Measurements from ENCODE around the gene MAEA. TPM values are rescaled to one million over a fixed set of nuclear protein-coding genes. Genes with fewer than 3 reads are reported as not detected.

The MAEA gene
- total RNA-seq, 2 donors from 2014 or later, result 76.0 to 110 TPM

- H3K27me3 ChIP-seq (replicated peaks; ENCODE audit: insufficient read depth), result no peaks in the 10 kb centered on the region
- H3K9me3 ChIP-seq, result no peaks in the 10 kb centered on the region
- TF ChIP-seq CTCF (IDR thresholded peaks at IDR 0.05) (no peak), POLR2AphosphoS5 (IDR thresholded peaks at IDR 0.05) (no peak), POLR2A (IDR thresholded peaks at IDR 0.05) (no peak)
- no peak overlapping the region for H3K27ac ChIP-seq
- H3K4me1 ChIP-seq (replicated peaks), result no peaks in the 10 kb centered on the region
- H3K36me3 ChIP-seq, result peaks cover 0 to 5% of the 10 kb centered on the region in 2 donors
- no peak for DNase-seq (ENCODE audit: low spot score)
- 90% methylated on average over 25 of the region's 27 CpGs for WGBS
- intact Hi-C loops (cut with DNase I), result no loop called here
- no peak overlapping the region for H3K4me3 ChIP-seq
Measured at GRCh38 chr4:1382776-1383727, 93.4 kb downstream of the MAEA start.

GRCh38 chr4:1383728-1384591 is 94.3 kb downstream of the MAEA start:
- H3K4me3 ChIP-seq, result no peak overlapping the region
- no peaks in the 10 kb centered on the region for H3K9me3 ChIP-seq
- DNase-seq (ENCODE audit: low spot score), result no peak
- H3K4me1 ChIP-seq (replicated peaks), result no peaks in the 10 kb centered on the region
- H3K27me3 ChIP-seq (replicated peaks; ENCODE audit: insufficient read depth), result no peaks in the 10 kb centered on the region
- H3K36me3 ChIP-seq, result peaks cover 0 to 5% of the 10 kb centered on the region in 2 donors
- H3K27ac ChIP-seq, result no peak overlapping the region
- intact Hi-C loops (cut with DNase I), result no loop called here
- no peak for TF ChIP-seq CTCF (IDR thresholded peaks at IDR 0.05)
- no peak for TF ChIP-seq POLR2AphosphoS5 (IDR thresholded peaks at IDR 0.05)
- no peak for TF ChIP-seq POLR2A (IDR thresholded peaks at IDR 0.05)
- whole genome bisulfite sequencing, result 94% methylated on average over 33 of the region's 34 CpGs

GRCh38 chr4:1384675-1385372 is 95.1 kb downstream of the MAEA start:
- Histone ChIP-seq H3K9me3 (no peaks in the 10 kb centered on the region), H3K4me3 (no peak overlapping the region), H3K4me1 (replicated peaks) (no peaks in the 10 kb centered on the region), H3K27me3 (replicated peaks; ENCODE audit: insufficient read depth) (no peaks in the 10 kb centered on the region), H3K36me3 (peaks cover 0 to 5% of the 10 kb centered on the region in 2 donors), H3K27ac (no peak overlapping the region)
- intact Hi-C loops (cut with DNase I), result no loop called here
- 96% methylated on average over 15 of the region's 16 CpGs for WGBS
- TF ChIP-seq CTCF (IDR thresholded peaks at IDR 0.05), result no peak
- no peak for TF ChIP-seq POLR2A (IDR thresholded peaks at IDR 0.05)
- TF ChIP-seq POLR2AphosphoS5 (IDR thresholded peaks at IDR 0.05), result no peak
- DNase-seq (ENCODE audit: low spot score), result no peak

- TF ChIP-seq POLR2A (IDR thresholded peaks at IDR 0.05) (no peak), POLR2AphosphoS5 (IDR thresholded peaks at IDR 0.05) (no peak), CTCF (IDR thresholded peaks at IDR 0.05) (no peak)
- no peak overlapping the region for H3K4me3 ChIP-seq
Measured at GRCh38 chr4:1385373-1386340, 96.0 kb downstream of the MAEA start.

More at GRCh38 chr4:1385373-1386340, 96.0 kb downstream of the MAEA start:
- Histone ChIP-seq H3K9me3 (no peaks in the 10 kb centered on the region), H3K27ac (no peak overlapping the region), H3K27me3 (replicated peaks; ENCODE audit: insufficient read depth) (no peaks in the 10 kb centered on the region), H3K36me3 (peaks cover 0 to 5% of the 10 kb centered on the region in 2 donors), H3K4me1 (replicated peaks) (no peaks in the 10 kb centered on the region)
- intact Hi-C loops (cut with DNase I), result no loop called here
- no peak for DNase-seq (ENCODE audit: low spot score)
- WGBS, result 92% methylated on average over 40 of the region's 44 CpGs
